ENCODE measurements around the gene RRAS.
"Not testable (repeated sequence)": the region's sequence is repeated elsewhere in the genome, so short reads cannot be mapped to it uniquely, and the experiment has no call there.

RRAS gene

DNA sequence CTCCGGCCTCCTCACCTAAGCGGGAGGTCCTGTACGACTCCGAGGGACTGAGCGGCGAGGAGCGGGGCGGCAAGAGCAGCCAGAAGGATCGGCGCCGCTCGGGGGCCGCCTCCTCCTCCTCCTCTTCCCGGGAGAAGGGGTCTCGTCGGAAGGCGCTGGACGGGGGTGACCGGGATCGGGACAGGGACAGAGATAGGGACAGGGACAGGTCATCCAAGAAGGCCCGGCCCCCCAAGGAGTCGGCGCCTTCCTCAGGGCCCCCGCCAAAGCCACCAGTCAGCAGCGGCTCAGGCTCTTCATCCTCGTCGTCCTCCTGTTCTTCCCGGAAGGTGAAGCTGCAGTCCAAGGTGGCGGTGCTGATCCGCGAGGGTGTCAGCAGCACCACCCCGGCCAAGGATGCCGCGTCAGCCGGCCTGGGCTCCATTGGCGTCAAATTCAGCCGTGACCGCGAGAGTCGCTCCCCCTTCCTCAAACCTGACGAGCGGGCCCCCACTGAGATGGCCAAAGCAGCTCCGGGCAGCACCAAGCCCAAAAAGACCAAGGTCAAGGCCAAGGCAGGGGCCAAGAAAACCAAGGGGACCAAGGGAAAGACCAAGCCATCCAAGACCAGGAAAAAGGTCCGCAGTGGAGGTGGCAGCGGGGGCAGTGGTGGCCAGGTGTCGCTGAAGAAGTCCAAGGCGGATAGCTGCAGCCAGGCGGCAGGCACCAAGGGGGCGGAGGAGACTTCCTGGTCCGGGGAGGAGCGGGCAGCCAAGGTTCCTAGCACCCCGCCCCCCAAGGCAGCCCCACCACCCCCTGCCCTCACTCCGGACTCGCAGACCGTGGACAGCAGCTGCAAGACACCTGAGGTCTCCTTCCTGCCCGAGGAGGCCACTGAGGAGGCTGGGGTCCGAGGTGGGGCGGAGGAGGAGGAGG lies 12.9 kb upstream of the RRAS start:
- no peak for DNase-seq

DNA sequence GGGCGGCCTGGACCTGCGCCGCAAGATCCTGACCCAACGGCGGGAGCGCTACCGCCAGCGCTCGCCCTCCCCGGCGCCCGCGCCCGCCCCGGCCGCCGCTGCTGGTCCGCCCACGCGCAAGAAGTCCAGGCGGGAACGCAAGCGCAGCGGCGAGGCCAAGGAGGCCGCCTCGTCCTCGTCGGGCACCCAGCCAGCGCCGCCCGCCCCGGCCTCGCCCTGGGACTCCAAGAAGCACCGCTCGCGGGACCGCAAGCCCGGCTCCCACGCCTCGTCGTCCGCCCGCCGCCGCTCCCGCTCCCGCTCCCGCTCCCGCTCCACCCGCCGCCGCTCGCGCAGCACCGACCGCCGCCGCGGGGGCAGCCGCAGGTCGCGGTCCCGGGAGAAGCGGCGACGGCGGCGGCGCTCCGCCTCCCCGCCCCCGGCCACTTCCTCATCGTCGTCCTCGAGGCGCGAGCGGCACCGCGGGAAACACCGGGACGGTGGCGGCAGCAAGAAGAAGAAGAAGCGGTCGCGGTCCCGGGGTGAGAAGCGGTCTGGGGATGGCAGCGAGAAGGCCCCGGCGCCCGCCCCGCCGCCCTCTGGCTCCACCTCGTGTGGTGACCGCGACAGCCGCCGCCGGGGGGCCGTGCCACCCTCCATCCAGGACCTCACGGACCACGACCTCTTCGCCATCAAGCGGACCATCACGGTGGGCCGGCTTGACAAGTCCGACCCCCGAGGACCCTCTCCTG lies 12.0 kb upstream of the RRAS start:
- no peak for DNase-seq

DNA sequence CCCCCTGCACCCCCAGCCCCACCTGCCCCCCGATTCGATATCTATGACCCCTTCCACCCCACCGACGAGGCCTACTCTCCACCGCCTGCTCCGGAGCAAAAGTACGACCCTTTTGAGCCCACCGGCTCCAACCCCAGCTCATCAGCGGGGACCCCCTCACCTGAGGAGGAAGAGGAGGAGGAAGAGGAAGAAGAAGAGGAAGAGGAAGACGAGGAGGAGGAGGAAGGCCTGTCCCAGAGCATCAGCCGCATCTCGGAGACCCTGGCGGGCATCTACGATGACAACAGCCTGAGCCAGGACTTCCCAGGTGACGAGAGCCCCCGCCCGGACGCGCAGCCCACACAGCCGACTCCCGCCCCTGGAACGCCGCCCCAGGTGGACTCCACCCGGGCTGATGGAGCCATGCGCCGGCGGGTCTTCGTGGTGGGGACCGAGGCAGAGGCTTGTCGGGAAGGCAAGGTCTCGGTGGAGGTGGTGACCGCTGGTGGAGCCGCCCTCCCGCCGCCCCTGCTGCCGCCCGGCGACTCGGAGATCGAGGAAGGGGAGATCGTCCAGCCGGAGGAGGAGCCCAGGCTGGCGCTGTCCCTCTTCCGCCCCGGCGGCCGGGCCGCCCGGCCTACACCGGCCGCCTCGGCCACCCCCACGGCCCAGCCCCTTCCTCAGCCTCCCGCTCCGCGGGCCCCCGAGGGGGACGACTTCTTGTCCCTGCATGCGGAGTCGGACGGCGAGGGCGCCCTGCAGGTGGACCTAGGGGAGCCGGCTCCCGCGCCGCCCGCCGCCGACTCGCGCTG lies 11.3 kb upstream of the RRAS start:
- no peak for DNase-seq

DNA sequence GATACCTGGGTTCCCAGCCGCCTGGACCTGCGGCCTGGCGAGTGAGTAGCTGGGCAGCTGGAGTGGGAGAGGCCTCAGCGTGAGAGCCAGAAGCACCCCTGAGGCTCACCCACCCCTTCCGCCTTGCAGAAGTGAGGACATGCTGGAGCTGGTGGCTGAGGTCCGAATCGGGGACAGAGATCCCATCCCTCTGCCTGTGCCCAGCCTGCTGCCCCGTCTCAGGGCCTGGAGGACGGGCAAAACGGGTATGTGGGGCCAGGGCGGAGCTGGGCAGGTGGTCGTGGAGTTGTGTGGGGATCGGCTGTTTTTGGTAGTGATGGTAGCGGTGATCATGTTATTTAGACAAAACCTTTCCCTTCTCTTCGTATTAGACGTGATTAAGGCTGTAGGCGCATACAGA lies 6.6 kb upstream of the RRAS start:
- DNase-seq, result no peak

DNA sequence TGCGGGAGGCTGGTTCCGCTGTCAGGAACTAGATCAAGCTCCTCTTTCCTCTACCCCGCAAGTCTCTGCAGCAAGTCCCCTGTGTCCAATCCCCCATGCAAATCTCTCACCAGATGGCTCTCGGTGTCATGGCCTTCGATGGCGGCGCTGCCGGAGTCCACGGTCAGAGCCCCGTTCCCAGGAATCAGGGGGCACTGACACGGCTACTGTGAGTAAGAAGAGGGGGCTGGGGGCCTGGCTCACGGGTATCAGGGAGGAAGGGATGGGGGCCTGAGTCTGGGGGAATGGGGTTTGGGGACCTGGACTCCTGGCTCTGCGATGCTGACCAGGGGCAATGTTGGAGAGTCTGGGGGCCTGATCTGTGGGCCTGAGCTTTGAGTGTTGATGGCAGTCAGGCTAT lies 6.1 kb upstream of the RRAS start:
- no peak for DNase-seq

DNA sequence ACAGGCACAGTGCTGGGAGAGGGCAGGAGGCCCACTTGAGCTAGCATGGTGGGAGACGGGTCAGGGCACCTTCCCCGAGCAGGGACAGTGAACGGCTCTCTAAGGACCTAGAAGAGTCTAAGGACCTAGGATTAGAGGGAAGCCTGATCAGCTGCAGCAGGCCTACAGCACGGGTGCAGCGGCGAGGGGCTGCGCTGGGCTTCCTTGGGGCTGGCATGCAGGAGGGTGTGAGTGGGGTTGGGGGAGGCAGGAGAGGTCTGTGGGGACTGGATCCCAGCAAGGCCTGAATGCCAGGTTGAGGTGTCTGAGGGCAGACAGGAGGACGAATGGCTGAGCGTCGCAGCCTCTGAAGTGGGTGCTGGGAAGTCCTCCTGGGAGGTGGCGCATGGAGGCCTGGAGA lies 5.6 kb upstream of the RRAS start:
- DNase-seq, result no peak

DNA sequence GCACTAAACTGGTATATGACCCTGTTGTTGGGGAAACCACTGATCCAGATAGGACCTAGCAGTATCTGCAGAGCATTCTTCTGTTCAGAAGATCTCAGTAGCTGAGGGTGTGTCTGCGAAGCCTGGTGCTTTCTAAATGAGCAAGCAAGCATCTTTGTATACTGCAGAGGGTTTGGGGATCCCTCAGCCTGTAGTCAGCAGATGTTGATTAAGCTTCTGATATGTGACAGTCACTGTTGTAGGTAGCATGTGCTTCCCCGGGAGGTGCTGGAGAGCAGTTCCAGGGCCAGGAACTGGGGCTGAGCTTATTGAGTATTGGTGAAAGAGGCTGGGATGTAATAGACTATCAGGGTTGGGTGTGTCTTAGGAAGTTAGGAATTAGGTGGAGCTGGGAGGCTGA lies 3.5 kb upstream of the RRAS start:
- peak; percentile 16 to 34 for DNase-seq

DNA sequence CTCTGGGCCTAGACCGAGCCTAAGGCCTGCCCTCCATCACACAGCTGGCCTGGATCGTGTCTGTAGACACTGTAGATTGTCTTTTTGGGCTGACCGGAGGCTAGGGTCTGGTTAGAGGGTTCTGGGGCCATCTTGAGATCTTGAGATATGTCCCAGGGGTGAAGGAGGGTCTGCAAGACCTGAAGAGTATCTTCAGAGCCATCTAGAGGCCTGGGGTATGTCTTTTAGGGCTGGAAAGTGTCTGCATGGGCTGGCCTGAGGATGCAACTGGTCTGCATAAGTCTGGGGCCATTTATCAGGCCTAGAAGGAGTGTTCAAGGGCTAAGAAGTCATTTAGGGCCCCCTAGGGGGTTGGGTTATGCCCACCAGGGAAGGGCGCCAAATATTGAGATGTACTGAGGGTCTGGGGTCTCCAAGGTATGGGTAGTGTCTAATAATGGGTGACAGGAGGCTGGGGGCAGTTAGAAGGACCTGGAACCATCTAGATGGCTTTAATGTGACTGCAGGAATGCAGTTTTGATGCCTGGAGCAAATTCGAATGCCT lies 2.6 kb upstream of the RRAS start:
- no peak for DNase-seq

DNA sequence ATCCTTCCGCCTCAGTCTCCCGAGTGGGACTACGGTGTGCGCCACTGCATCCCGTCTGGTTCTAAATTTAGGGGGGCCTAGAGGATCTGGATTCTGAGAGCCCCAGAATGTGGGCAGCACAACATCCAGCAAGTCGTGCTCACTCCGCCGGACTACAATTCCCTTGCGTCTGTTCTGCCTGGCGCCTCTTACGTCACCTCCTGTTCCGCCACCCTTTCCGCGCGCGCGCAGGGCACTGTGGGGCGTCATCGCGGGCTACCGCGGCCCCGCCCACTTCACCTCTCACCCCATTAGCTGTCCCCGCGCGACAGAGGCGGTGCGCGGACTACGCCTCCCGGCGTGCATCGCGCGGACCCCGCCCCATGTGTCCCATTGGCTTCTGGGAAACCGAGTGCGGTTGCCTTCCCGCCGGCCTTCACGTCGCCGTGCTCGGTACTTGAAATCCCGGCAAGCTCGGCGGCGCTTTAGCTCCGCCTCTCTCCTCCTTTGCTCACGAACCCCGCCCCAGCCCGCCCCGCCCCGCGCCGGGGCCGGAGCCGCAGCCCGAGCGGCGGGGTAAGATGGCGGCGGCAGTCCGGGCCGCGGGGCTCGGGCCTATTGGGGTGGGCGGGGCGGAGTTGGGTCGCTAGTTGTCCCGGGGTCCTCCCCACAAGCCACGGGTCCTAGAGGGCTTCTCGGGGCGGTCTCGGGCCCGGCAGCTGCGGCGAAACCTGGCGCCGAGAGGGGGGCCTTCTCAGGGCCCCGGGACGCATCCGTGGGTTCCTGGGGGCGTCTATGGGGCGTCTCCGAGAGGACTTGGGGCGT lies 1.9 kb upstream of the RRAS start, which contains the start of gene SCAF1:
Gene SCAF1, plus strand, starts transcription at position 522 of the 804 bp plus-strand sequence. CDS start 2,818 bp downstream, outside the sequence.
- DNase-seq, result peak; percentile 98 to 99

DNA sequence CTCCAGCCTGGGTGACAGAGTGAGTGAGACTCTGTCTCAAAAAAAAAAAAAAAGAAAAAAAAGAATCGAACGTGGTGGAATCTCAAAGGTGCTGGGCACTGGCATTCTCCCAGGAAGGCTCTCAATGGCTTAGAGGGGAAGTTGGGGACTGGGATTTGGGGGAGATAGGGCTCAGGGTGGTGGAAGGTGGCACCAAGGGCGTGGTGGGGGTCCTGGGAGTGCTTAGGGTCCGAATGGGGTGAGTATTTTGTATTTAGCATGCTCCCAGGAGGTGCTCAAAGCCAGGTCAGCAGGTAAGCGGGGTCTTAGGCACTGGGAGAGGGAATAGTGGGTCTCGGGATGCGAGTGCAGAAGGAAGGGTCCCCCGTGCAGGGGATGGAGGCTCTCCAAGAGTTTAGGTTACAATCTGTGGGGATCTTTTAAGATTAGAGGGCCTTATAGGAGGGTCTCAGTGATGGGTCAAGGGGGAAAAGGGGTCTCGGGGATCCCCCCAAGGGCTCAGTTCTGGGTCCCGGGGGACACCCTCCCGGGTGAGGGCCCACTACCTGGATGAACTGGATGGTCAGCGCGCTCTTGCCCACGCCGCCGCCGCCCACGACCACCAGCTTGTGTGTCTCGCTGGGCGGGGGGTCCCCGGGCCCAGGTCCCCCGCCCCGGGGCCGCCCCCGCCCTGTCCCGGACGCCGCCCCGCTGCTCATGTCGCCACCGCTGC lies 386 bp downstream of the RRAS start:
- DNase-seq, result no peak

DNA sequence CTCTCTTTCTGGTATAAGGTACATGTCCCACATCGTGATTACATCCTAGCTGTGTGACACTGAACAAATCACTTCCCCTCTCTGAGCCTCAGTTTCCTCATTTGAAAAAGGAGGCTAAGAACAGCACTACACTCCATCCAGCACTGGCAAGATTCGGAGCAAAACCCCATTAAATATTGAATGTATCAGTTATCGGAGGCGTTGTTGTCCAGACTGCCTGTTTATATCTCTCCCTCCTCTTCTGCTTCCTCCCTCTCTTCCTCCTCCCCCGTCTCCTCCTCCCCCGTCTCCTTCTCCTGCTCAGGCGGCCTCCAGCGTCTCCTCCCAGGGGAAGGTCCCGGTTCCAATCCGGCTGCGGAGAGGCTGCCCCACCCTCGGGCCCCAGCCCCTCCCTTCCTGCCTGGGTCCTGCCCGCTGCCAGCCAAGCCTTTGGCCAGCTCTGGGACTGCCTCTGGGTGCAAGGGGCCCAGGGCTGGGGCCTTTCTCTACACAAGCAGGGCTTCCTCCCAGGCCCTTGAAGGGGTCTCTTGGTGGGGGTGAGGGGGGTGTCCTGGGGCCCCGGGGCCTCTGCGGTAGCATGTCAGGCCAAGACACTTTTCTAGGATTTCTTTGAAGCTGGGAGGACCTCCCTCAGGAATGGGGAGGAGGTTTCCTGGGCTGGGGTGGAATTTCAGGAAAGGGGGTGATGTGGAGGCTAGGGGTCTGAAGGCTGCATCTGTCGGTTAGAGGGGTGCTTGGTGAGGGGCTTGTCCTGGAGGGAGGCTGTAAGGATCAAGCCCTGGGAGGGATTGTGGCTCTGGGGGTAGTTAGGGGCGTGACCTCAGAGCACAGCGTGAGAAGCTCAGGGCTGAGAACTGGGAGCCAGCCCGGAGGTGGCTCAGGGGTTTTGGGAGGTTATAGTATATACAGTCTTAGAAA lies 1.9 kb downstream of the RRAS start:
- DNase-seq, result no peak

DNA sequence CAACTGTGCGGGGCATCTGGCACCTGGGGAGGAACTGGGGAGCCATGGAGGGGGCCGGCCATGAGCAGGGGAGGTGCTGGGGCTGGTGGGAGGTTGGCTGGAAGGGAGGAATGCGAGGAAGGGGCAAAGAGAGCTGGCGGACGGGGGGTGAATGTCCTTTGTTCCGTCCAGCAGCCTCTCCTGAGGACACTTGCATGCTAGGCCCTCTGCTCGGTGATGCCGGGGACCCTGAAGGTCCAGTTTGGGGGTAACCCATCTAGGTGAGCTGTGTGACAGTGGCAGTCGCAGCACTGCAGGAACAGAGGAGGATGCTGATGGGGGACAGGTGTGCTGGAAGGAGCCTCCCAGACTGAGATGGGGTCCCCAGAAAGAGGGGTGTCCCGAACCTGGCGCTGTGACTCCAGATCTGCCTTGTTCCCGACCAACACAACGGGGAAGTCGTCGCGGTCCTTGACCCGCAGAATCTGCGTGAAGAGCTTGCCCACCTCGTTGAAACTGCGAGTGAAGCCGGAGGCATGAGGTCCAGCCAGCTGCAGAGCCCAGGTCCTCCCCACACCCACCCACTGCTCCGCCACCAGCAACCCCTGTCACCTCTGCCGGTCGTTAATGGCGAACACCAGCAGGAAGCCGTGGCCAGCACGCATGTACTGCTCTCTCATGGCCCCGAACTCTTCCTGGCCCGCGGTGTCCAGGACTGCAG lies 3.6 kb downstream of the RRAS start:
- DNase-seq, result no peak

DNA sequence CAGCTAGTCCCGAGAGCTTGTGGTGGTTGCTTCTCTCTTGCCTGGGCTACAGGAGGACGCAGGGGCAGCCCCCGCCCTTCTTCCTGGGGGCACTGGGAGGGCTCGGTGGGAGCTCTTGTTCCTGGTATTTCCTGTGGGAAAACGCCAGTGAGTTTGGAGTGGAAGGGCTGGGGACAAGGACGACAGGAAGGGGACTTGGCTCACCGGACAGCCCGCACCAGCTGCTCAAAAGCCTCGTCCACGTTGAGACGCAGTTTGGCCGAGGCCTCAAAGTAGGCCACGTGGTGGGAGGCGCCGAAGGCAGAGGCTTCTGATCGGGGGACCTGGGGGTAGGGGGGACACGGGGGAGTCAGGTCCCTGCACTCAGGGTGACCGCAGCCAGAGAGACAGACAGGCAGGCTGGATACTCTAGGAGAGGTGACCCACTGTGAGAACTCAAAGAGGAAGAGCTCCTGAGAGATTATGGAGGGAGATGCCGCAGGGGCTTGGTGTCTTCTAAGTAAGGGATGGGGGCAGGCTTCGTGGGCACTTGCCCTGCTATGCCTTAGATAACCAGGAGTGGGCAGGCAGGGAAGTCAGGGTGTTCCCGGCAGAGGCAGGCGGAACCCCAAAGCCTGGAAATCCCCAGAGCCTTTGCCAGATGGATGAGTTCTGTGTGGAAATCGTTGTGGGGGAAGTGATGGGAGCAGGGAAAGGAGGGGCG lies 4.3 kb downstream of the RRAS start:
- DNase-seq, result no peak

DNA sequence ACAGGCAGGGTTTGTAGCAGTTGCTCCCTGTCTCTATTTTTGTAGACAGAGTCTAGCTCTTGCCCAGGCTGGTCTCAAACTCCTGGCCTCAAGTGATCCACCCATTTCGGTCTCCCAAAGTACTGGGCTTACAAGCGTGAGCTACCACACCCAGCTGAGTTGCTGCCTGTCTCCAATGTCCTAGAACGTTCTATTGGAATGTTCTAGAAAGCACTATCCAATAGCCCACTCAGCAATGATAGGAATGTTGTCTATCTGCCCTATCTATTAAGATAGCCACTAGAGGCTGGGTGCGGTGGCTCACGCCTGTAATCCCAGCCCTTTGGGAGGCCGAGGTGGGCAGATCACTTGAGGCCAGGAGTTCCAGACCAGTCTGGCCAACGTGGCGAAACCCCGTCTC lies 6.7 kb downstream of the RRAS start:
- not testable (repeated sequence) for DNase-seq

DNA sequence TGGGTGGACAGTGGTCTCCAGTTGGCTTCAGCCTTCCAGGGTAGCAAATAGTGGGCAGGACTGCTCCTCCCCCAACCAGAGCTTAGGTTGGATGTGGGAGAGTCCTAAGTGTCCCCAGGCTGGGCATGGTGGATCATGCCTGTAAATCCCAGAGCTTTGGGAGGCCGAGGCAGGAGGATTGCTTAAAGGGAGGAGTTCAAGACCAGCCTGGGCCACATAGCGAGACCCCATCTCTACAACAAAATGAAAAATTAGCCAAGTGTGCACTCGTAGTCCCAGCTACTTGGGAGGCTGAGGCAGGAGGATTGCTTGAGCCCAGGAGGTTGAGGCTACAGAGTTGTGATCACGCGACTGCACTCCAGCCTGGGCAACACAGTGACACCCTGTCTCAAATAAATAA lies 7.4 kb downstream of the RRAS start:
- DNase-seq, result no peak

DNA sequence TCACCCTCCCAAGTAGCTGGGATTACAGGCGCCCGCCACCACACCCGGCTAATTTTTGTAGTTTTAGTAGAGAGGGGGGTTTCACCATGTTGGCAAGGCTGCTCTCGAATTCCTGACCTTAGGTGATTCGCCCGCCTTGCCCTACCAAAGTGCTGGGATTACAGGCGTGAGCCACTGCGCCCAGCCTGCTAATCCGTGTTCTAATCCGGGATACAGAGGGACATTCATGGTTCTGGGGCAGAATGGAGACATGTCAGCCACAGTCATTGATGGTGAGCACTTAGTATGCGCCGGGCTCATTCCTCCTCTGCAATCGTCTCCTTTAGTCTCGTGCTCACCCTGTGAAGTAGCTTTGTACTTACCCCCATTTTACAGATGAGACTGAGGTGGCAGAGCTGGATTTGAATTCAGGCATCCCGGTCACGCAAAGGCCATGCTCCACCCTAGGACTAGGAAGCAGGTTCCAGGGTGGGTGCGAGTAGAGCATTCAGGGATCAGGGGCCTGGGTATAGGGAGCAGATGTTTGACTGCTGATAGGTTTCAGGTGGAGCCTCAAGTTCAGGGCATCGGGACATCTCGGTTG lies 8.2 kb downstream of the RRAS start:
- DNase-seq, result no peak

DNA sequence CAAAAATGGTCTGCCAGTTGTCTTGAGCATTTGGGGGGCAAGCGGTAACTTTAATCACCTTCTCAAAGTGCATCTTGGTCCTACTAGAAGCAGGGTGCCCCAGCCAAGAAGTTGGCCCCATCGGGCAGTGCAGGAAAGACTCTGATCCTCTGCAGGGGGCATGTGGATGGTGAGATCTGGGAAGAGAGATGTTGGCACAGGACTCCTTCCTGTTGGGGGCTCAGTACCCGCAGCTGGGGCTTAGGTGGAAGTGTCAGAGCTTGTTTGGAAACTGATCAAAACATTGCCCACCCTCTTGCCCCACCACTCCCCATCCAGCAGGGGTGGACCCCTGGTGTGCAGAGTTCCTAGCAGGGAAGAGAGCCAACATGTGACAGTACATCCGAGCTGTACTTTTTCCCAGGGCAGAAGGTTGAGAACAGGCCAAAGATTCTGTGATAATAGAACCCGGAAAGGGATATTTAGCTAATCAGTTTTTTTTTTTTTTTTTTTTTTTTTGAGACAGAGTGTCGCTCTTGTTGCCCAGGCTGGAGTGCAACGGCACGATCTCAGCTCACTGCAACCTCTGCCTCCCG lies 8.8 kb downstream of the RRAS start:
- DNase-seq, result no peak

DNA sequence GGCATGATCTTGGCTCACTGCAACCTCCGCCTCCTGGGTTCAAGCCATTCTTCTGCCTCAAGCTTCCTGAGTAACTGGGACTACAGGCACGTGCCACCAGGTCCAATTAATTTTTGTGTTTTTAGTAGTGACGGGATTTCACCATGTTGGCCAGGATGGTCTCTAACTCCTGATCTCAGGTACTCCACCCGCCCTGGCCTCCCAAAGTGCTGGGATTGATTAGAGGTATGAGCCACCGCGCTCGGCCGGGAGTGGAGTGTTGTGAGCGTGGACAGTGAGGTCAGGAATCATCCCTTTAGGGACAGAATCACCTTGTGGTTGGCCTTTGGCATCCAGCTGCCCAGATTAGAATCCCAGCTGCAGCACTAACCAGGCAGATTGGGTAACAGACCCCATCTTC lies 10.3 kb downstream of the RRAS start:
- DNase-seq, result no peak

Data from activated CD4-positive, alpha-beta T cell treated with anti-CD3 and anti-CD28 coated beads, Interleukin-2, amount 50 U/mL, for 48 hours (primary cell).